K562 (cell line): ENCODE data around the gene RTBDN. TPM values are rescaled to one million over a fixed set of nuclear protein-coding genes. Genes with fewer than 3 reads are reported as not detected.

Experiments
- ARID1B ChIP-seq: fragments of 450-650 bp; IDR thresholded peaks from 2 replicates; pipeline ENCODE4 v1.6.1; 2016; ENCODE audit warnings: antibody characterized with exemption, mild to moderate bottlenecking, inconsistent platforms
- ARID4B ChIP-seq: sonication (generic); formaldehyde crosslinking; IDR thresholded peaks from 2 replicates; pipeline ENCODE4 v1.8.0; 2022; ENCODE audit warnings: mild to moderate bottlenecking, missing genetic modification reagents
- HDGF ChIP-seq: fragments of 450-650 bp; IDR thresholded peaks from 2 replicates; pipeline ENCODE4 v1.6.1; 2016
- KAT8 ChIP-seq: fragments of 450-650 bp; IDR thresholded peaks from 2 replicates; pipeline ENCODE4 v1.6.1; 2016; ENCODE audit warnings: low read depth, mild to moderate bottlenecking
- LARP7 ChIP-seq: fragments of 450-650 bp; IDR thresholded peaks from 2 replicates; pipeline ENCODE4 v1.6.1; 2016
- MTA2 ChIP-seq: fragments of 450-650 bp; IDR thresholded peaks from 2 replicates; pipeline ENCODE4 v1.6.1; 2016; ENCODE audit warnings: low read depth
- PHF21A ChIP-seq: fragments of 450-650 bp; IDR thresholded peaks from 2 replicates; pipeline ENCODE4 v1.6.1; 2017; ENCODE audit warnings: low read depth, borderline replicate concordance
- PHF8 ChIP-seq: fragments of 200-600 bp; sonication (generic); IDR thresholded peaks from 2 replicates; pipeline ENCODE4 v1.6.1; 2012; ENCODE audit warnings: mixed run types, mild to moderate bottlenecking, inconsistent platforms, low read length, moderate library complexity, borderline replicate concordance
- RB1 ChIP-seq: fragments of 450-650 bp; IDR thresholded peaks from 2 replicates; pipeline ENCODE4 v1.6.1; 2017; ENCODE audit warnings: low read depth, mild to moderate bottlenecking
- RNF219 ChIP-seq: fragments of 250-450 bp; sonication (Bioruptor Pico); IDR thresholded peaks from 2 replicates; pipeline ENCODE4 v1.5.0; 2022; ENCODE audit warnings: mild to moderate bottlenecking
- SNRNP70 ChIP-seq: fragments of 200-400 bp; formaldehyde crosslinking; optimal IDR thresholded peaks from 2 replicates; pipeline ENCODE3; 2017; ENCODE audit warnings: low read depth, low read length
- TCF7L2 ChIP-seq: fragments of 150-350 bp; IDR thresholded peaks from 2 replicates; pipeline ENCODE4 v1.6.1; 2016; ENCODE audit warnings: low read depth, mild to moderate bottlenecking, low read length, moderate library complexity
- TEAD4 ChIP-seq, 2 experiments: sonication (generic) in 1 of 2; formaldehyde crosslinking in 1 of 2; IDR thresholded peaks; 2 replicates each; pipeline versions ENCODE4 v1.6.1 to v1.8.0; 2012 to 2022; ENCODE audit warnings: borderline replicate concordance in 1 of 2, inconsistent platforms in 1 of 2, low read length in 1 of 2, mild to moderate bottlenecking in 1 of 2, missing genetic modification reagents in 1 of 2
- ZNF133 ChIP-seq: fragments of 250-450 bp; sonication (Bioruptor Pico); IDR thresholded peaks from 2 replicates; pipeline ENCODE4 v1.4.0; 2020; ENCODE audit warnings: mild to moderate bottlenecking
- ZNF589 ChIP-seq: fragments of 200-800 bp; sonication (Bioruptor generic); IDR thresholded peaks from 2 replicates; pipeline ENCODE4 v1.6.1; 2016; ENCODE audit warnings: low read depth, missing genetic modification characterization, missing compliant biosample characterization
- ZNF766 ChIP-seq: fragments of 200-800 bp; sonication (Bioruptor generic); conservative IDR thresholded peaks from 2 replicates; pipeline ENCODE4 v1.6.1; 2016; ENCODE audit warnings: missing genetic modification characterization, missing compliant biosample characterization
- ZNF780A ChIP-seq: fragments of 250-450 bp; sonication (Bioruptor Pico); IDR thresholded peaks from 2 replicates; pipeline ENCODE4 v1.5.0; 2021; ENCODE audit warnings: mild to moderate bottlenecking
- ZSCAN32 ChIP-seq: fragments of 450-650 bp; formaldehyde crosslinking; IDR thresholded peaks from 2 replicates; pipeline ENCODE4 v1.4.0; 2020; ENCODE audit warnings: mild to moderate bottlenecking, moderate library complexity
- polyA plus RNA-seq, 8 experiments: library from polyadenylated mRNA; depleted of rRNA in 4 of 8; stranded (reverse) in 5 of 8; unstranded in 3 of 8; fragments of >200 nt; fragmentation: Nextera tagmentation in 2 of 8; fragmentation: Illumina TruSeq in 1 of 8; extraction: Ambion mirVana in 2 of 8; extraction: Trizol in 1 of 8; gene quantifications; 2 replicates each; pipeline versions ENCODE4 v1.2.1 to v1.2.3, GENCODE V29; 2011 to 2014; ENCODE audit warnings: inconsistent platforms in 1 of 8, missing spikeins in 1 of 8
- total RNA-seq, 7 experiments: library from RNA; depleted of rRNA in 6 of 7; stranded (reverse); fragments of >200 nt in 6 of 7; fragmentation: Illumina TruSeq in 2 of 7; extraction: Trizol in 2 of 7; gene quantifications; 2 replicates each; pipeline versions ENCODE4 v1.2.1 to v1.2.3, GENCODE V29; 2011 to 2021; ENCODE audit warnings: low replicate concordance in 1 of 7
- TF ChIP-seq, protein P1 (sequence below), 2 experiments: fragments of 450-650 bp in 1 of 2; IDR thresholded peaks; 2 replicates each; pipeline ENCODE4 v1.6.1; 2011 to 2017; ENCODE audit warnings: low read depth in 2 of 2, antibody characterized with exemption in 1 of 2, borderline replicate concordance in 1 of 2, low read length in 1 of 2, mild to moderate bottlenecking in 1 of 2, mixed read lengths in 1 of 2; ENCODE audit not compliant: control insufficient read depth in 1 of 2

RTBDN gene
- total and polyA plus RNA-seq, 9 of the 15 experiments (the other 6 are each of a cell fraction or from before 2014, with no cell fraction given), result 0.20 to 2.3 (median 0.72) TPM; not detected in 1

GRCh38 chr19:12790628-12791344 lies 43.6 kb downstream of the RTBDN start (continued):
- TF ChIP-seq ZNF766, result 0 out of 2 replicates have a peak, but pooled peaks have one; percentile 30
- 0 out of 2 replicates have a peak, but pooled peaks have one; percentile 54 for TF ChIP-seq ZNF780A (CRISPR knock-in tag)
- TF ChIP-seq, protein P1, sequence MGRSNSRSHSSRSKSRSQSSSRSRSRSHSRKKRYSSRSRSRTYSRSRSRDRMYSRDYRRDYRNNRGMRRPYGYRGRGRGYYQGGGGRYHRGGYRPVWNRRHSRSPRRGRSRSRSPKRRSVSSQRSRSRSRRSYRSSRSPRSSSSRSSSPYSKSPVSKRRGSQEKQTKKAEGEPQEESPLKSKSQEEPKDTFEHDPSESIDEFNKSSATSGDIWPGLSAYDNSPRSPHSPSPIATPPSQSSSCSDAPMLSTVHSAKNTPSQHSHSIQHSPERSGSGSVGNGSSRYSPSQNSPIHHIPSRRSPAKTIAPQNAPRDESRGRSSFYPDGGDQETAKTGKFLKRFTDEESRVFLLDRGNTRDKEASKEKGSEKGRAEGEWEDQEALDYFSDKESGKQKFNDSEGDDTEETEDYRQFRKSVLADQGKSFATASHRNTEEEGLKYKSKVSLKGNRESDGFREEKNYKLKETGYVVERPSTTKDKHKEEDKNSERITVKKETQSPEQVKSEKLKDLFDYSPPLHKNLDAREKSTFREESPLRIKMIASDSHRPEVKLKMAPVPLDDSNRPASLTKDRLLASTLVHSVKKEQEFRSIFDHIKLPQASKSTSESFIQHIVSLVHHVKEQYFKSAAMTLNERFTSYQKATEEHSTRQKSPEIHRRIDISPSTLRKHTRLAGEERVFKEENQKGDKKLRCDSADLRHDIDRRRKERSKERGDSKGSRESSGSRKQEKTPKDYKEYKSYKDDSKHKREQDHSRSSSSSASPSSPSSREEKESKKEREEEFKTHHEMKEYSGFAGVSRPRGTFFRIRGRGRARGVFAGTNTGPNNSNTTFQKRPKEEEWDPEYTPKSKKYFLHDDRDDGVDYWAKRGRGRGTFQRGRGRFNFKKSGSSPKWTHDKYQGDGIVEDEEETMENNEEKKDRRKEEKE (IDR thresholded peaks at IDR 0.05; ENCODE audit: borderline replicate concordance in 1 of 2, control insufficient read depth in 1 of 2, low read depth in 2 of 2, low read length in 1 of 2), result no peak
- TF ChIP-seq PHF8, result no peak
- no peak for TF ChIP-seq ZNF589
- no peak for TF ChIP-seq TEAD4 (IDR thresholded peaks at IDR 0.05; ENCODE audit: low read length)
- TF ChIP-seq TEAD4 (CRISPR knock-in tag; IDR thresholded peaks at IDR 0.05; ENCODE audit: borderline replicate concordance), result 0 out of 2 replicates have a peak, but pooled peaks have one; percentile 20
- no peak for TF ChIP-seq MTA2
- no peak for TF ChIP-seq LARP7
- no peak for TF ChIP-seq TCF7L2
- no peak; the same call in 1 of the 2 replicates for TF ChIP-seq ARID4B
- TF ChIP-seq RNF219, result no peak
- TF ChIP-seq ZNF133, result no peak
- no peak for TF ChIP-seq PHF21A
- no peak for TF ChIP-seq RB1
- TF ChIP-seq KAT8, result no peak
- TF ChIP-seq ARID1B, result no peak
- TF ChIP-seq SNRNP70, result no peak
- TF ChIP-seq ZSCAN32 (CRISPR knock-in tag), result no peak
- TF ChIP-seq HDGF, result 0 out of 2 replicates have a peak, but pooled peaks have one; percentile 32
